ENCODE measurements around the gene EYS. TPM values are rescaled to one million over a fixed set of nuclear protein-coding genes. Genes with fewer than 3 reads are reported as not detected.

EYS gene
- total RNA-seq, 5 donors from 2014 or later (not counting 1 experiment from before 2014, with no cell fraction given) = not detected

DNA sequence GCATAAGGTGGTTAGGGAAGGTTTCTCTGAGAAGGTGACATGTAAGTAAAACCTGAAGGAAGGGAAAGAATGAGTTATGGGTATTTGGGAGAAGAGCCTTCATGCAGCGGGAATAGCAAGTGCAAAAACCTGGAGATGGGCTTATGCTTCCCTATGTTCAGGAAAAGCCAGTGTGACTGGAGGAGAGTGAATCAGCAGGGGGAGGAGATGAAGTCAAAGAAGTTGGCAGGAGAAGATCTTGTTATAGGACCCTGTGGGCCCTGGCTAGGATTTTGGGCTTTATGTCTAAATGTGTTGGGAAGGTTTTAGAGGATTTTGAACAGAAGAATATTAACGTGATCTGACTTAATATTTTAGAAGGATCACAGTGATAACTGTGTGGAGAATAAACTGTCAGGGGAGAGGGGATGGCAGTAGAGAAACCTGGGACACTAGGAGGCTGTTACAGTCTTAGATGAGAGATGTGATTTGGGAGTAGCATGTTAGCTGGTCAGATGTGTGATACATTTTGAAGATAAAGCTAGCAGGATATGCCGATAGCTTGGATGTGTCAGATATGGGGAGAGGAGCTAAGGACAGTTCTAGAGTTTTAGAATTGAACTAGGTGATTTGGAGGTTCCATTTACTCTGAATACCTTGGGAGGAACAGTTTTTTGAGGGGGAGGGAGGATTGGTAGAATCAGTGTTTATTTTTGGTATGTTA lies 2030.5 kb downstream of the EYS start:
- Histone ChIP-seq H3K9me3 (no peaks in the 10 kb centered on the region), H3K27ac (ENCODE audit: low read length) (no peak overlapping the region), H3K36me3 (ENCODE audit: control insufficient read depth in 2 of 2, extremely low read depth in 1 of 2, insufficient read depth in 1 of 2, low read length in 1 of 2) (peaks cover 0 to 6% of the 10 kb centered on the region in 2 donors), H3K4me3 (ENCODE audit: control insufficient read depth in 1 of 2, extremely low read depth in 1 of 2, low read length in 1 of 2) (no peak overlapping the region), H3K4me1 (ENCODE audit: control insufficient read depth in 1 of 2, extremely low read depth in 1 of 2, insufficient read depth in 2 of 2, low read length in 2 of 2) (peaks cover 4 to 5% of the 10 kb centered on the region in 2 experiments), H3K27me3 (replicated peaks in 1 of 2; ENCODE audit: control insufficient read depth in 2 of 2, extremely low read depth in 1 of 2, insufficient read depth in 2 of 2, low read length in 1 of 2) (no peaks in the 10 kb centered on the region)
- WGBS (ENCODE audit: insufficient coverage) = 92% methylated on average over 3 of the region's 3 CpGs
- peaks cover 20% of the 10 kb centered on the region for H3K36me3 Mint-ChIP-seq
- no peak overlapping the region for H3K27ac Mint-ChIP-seq
- ChIA-PET POLR2A (interaction anchor here in 1 of 2 donors (0.6 to 1.1 kb wide), 2 partner anchors 10 to 39 kb away, joined by 3 to 4 read pairs; no protein-coding TSS in a partner anchor), CTCF (no interaction called here)
- DNase-seq (no peak), ATAC-seq (replicated peaks in 1 of 4) (no peak)
- H3K4me1 Mint-ChIP-seq = peaks cover 46 to 54% (median 49%) of the 10 kb centered on the region in 3 donors
- H3K9me3 Mint-ChIP-seq = no peaks in the 10 kb centered on the region
- no peaks in the 10 kb centered on the region for H3K27me3 Mint-ChIP-seq
- H3K4me3 Mint-ChIP-seq = no peak overlapping the region

DNA sequence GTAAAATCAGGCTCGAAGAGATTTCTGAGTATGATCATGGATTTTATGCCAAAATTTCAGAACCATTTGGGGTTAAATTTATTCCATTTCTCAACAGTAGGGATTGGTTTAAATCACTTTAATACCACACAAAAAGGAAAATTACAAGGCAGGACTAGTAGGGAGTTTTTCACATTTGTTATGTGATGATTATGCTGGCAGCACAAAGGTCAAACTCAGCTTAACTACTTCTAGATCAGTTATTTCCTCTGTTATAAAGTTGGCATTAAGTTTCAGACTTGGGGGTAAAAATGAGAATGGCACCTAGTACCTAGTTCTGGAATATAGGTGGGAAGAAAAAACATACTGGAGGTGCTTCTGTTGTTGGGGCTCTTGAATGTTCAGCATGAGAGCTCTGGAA lies 2031.9 kb downstream of the EYS start:
- Mint-ChIP-seq H3K36me3 (peaks cover 11% of the 10 kb centered on the region), H3K9me3 (no peaks in the 10 kb centered on the region), H3K4me1 (peaks cover 46 to 55% (median 49%) of the 10 kb centered on the region in 3 donors), H3K27me3 (no peaks in the 10 kb centered on the region), H3K27ac (no peak overlapping the region), H3K4me3 (no peak overlapping the region)
- POLR2A ChIA-PET = no interaction called here
- H3K4me1 ChIP-seq (ENCODE audit: control insufficient read depth in 1 of 2, extremely low read depth in 1 of 2, insufficient read depth in 2 of 2, low read length in 2 of 2) = peaks cover 4 to 5% of the 10 kb centered on the region in 2 experiments
- ATAC-seq (replicated peaks in 1 of 4) = no peak
- peaks cover 0 to 6% of the 10 kb centered on the region in 2 donors for H3K36me3 ChIP-seq (ENCODE audit: control insufficient read depth in 2 of 2, extremely low read depth in 1 of 2, insufficient read depth in 1 of 2, low read length in 1 of 2)
- H3K27me3 ChIP-seq (replicated peaks in 1 of 2; ENCODE audit: control insufficient read depth in 2 of 2, extremely low read depth in 1 of 2, insufficient read depth in 2 of 2, low read length in 1 of 2) = no peaks in the 10 kb centered on the region
- H3K9me3 ChIP-seq = no peaks in the 10 kb centered on the region
- DNase-seq = no peak
- H3K4me3 ChIP-seq (ENCODE audit: control insufficient read depth in 1 of 2, extremely low read depth in 1 of 2, low read length in 1 of 2) = no peak overlapping the region
- CTCF ChIA-PET = interaction anchor here in 1 of 2 donors (1.3 kb wide), 1 partner anchor 8 kb away, joined by 4 read pairs; no protein-coding TSS in a partner anchor
- H3K27ac ChIP-seq (ENCODE audit: low read length) = no peak overlapping the region
- WGBS (ENCODE audit: insufficient coverage) = no CpG with 5 or more reads among the region's 1 CpG

- H3K27me3 Mint-ChIP-seq = no peaks in the 10 kb centered on the region
- no peaks in the 10 kb centered on the region for H3K9me3 ChIP-seq
- no peak for DNase-seq
- peaks cover 8% of the 10 kb centered on the region for H3K36me3 Mint-ChIP-seq
- CTCF ChIA-PET = interaction anchor here in 1 of 2 donors (1.3 kb wide), 1 partner anchor 9 kb away, joined by 4 read pairs; no protein-coding TSS in a partner anchor
- POLR2A ChIA-PET = no interaction called here
- no peak overlapping the region for H3K27ac ChIP-seq (ENCODE audit: low read length)
- H3K27me3 ChIP-seq (replicated peaks in 1 of 2; ENCODE audit: control insufficient read depth in 2 of 2, extremely low read depth in 1 of 2, insufficient read depth in 2 of 2, low read length in 1 of 2) = no peaks in the 10 kb centered on the region
- H3K4me1 Mint-ChIP-seq = peaks cover 46 to 54% (median 49%) of the 10 kb centered on the region in 3 donors
- no peak overlapping the region for H3K4me3 ChIP-seq (ENCODE audit: control insufficient read depth in 1 of 2, extremely low read depth in 1 of 2, low read length in 1 of 2)
- H3K27ac Mint-ChIP-seq = no peak overlapping the region
- ATAC-seq (replicated peaks in 1 of 4) = no peak
- H3K9me3 Mint-ChIP-seq = no peaks in the 10 kb centered on the region
- H3K4me3 Mint-ChIP-seq = no peak overlapping the region
- H3K4me1 ChIP-seq (ENCODE audit: control insufficient read depth in 1 of 2, extremely low read depth in 1 of 2, insufficient read depth in 2 of 2, low read length in 2 of 2) = peaks cover 4 to 5% of the 10 kb centered on the region in 2 experiments
- no CpG with 5 or more reads among the region's 3 CpGs for WGBS (ENCODE audit: insufficient coverage)
- peaks cover 0 to 6% of the 10 kb centered on the region in 2 donors for H3K36me3 ChIP-seq (ENCODE audit: control insufficient read depth in 2 of 2, extremely low read depth in 1 of 2, insufficient read depth in 1 of 2, low read length in 1 of 2)
Observed at GRCh38 chr6:63674635-63675034, 2032.4 kb downstream of the EYS start.

GRCh38 chr6:63673692-63674091 lies 2033.3 kb downstream of the EYS start:
- no peak overlapping the region for H3K4me3 ChIP-seq (ENCODE audit: control insufficient read depth in 1 of 2, extremely low read depth in 1 of 2, low read length in 1 of 2)
- H3K36me3 ChIP-seq (ENCODE audit: control insufficient read depth in 2 of 2, extremely low read depth in 1 of 2, insufficient read depth in 1 of 2, low read length in 1 of 2) = peaks cover 0 to 6% of the 10 kb centered on the region in 2 donors
- Mint-ChIP-seq H3K4me3 (no peak overlapping the region), H3K9me3 (no peaks in the 10 kb centered on the region), H3K27ac (no peak overlapping the region), H3K4me1 (peaks cover 45 to 53% (median 49%) of the 10 kb centered on the region in 3 donors), H3K27me3 (no peaks in the 10 kb centered on the region), H3K36me3 (peaks cover 4% of the 10 kb centered on the region)
- no peak for DNase-seq
- no peak for ATAC-seq (replicated peaks in 1 of 4)
- ChIA-PET CTCF (no interaction called here), POLR2A (interaction anchor here in 1 of 2 donors (0.6 kb wide), 2 partner anchors 9 to 40 kb away, joined by 3 to 4 read pairs; no protein-coding TSS in a partner anchor)
- H3K27ac ChIP-seq (ENCODE audit: low read length) = no peak overlapping the region
- no peaks in the 10 kb centered on the region for H3K27me3 ChIP-seq (replicated peaks in 1 of 2; ENCODE audit: control insufficient read depth in 2 of 2, extremely low read depth in 1 of 2, insufficient read depth in 2 of 2, low read length in 1 of 2)
- H3K4me1 ChIP-seq (ENCODE audit: control insufficient read depth in 1 of 2, extremely low read depth in 1 of 2, insufficient read depth in 2 of 2, low read length in 2 of 2) = peaks cover 4 to 5% of the 10 kb centered on the region in 2 experiments
- H3K9me3 ChIP-seq = no peaks in the 10 kb centered on the region
- no CpG with 5 or more reads among the region's 2 CpGs for WGBS (ENCODE audit: insufficient coverage)

DNA sequence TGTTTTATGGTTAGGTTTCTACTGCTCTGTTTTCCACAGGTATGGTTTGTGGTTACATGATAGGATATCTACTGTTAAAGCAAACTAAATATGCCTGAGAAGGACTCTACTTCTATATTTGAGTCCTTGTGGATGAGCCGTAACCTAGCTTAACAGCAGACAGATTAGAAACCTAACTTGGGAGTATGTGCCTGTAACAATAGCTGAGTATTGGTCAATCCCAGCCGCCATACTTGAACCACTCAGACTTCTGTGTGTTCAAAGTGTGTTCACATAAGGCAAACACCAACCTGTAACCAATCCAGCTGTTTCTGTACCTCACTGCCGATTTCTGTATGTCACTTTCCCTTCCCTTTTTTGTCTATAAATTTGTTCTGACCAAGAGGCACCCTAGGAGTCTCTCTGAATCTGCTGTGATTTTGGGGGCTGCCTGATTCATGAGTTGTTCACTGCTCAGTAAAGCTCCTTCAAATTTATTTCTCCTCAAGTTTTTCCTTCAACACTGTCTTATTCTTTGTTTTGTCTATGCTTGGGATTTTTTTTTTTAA lies 2034.4 kb downstream of the EYS start:
- H3K27ac ChIP-seq (ENCODE audit: low read length) = no peak overlapping the region
- no peaks in the 10 kb centered on the region for H3K9me3 Mint-ChIP-seq
- no peaks in the 10 kb centered on the region for H3K27me3 Mint-ChIP-seq
- H3K4me1 ChIP-seq (ENCODE audit: control insufficient read depth in 1 of 2, extremely low read depth in 1 of 2, insufficient read depth in 2 of 2, low read length in 2 of 2) = peaks cover 5 to 8% of the 10 kb centered on the region in 2 experiments
- no peak overlapping the region for H3K27ac Mint-ChIP-seq
- DNase-seq (no peak), ATAC-seq (replicated peaks in 1 of 4) (no peak)
- no peaks in the 10 kb centered on the region for H3K9me3 ChIP-seq
- H3K27me3 ChIP-seq (replicated peaks in 1 of 2; ENCODE audit: control insufficient read depth in 2 of 2, extremely low read depth in 1 of 2, insufficient read depth in 2 of 2, low read length in 1 of 2) = no peaks in the 10 kb centered on the region
- H3K4me3 ChIP-seq (ENCODE audit: control insufficient read depth in 1 of 2, extremely low read depth in 1 of 2, low read length in 1 of 2) = no peak overlapping the region
- H3K36me3 Mint-ChIP-seq = peaks cover 8% of the 10 kb centered on the region
- no peak overlapping the region for H3K4me3 Mint-ChIP-seq
- CTCF ChIA-PET = interaction anchor here in 1 of 2 donors (0.8 kb wide), 1 partner anchor 92 kb away, joined by 3 read pairs; no protein-coding TSS in a partner anchor
- H3K4me1 Mint-ChIP-seq = peaks cover 52 to 54% (median 53%) of the 10 kb centered on the region in 3 donors
- H3K36me3 ChIP-seq (ENCODE audit: control insufficient read depth in 2 of 2, extremely low read depth in 1 of 2, insufficient read depth in 1 of 2, low read length in 1 of 2) = peaks cover 0 to 6% of the 10 kb centered on the region in 2 donors
- POLR2A ChIA-PET = interaction anchor here (0.6 to 0.7 kb wide), 3 partner anchors 10 to 97 kb away, joined by 3 read pairs; no protein-coding TSS in a partner anchor
- no CpG with 5 or more reads among the region's 3 CpGs for WGBS (ENCODE audit: insufficient coverage)

DNA sequence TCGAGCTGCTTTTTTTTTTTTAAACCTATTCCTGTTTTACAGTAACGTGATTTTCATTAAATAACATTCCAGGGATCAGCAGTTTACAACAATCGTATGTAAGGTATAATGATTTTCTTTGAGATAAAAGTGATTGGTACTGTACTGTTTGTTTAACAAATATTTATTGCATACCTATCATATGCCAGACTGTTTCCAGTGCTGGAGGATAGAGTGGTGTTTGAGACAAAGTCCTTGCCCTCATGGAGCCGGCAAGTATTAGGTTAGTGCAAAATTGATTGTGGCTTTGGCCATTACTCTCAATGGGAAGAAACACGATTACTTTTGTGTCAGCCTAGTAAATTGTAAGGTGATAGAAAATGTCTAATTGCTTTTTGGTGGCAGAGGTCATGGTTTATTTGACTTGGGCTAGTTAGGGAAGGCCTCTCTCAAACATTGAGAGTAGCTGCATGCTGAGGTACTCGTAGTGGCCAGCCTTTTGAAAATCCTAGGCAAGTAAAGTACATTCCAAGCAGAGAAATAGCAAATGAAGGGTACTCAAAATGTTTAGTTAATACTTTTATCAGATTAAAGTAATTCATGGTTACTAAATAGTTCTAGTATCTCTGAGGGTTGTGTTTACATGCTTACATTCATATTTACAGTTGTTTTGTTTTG lies 2035.8 kb downstream of the EYS start:
- H3K27ac ChIP-seq (ENCODE audit: low read length) = no peak overlapping the region
- no peaks in the 10 kb centered on the region for H3K9me3 ChIP-seq
- DNase-seq = no peak
- H3K27me3 ChIP-seq (replicated peaks in 1 of 2; ENCODE audit: control insufficient read depth in 2 of 2, extremely low read depth in 1 of 2, insufficient read depth in 2 of 2, low read length in 1 of 2) = no peaks in the 10 kb centered on the region
- peaks cover 61 to 65% (median 65%) of the 10 kb centered on the region in 3 donors for H3K4me1 Mint-ChIP-seq
- H3K27me3 Mint-ChIP-seq = no peaks in the 10 kb centered on the region
- no peak overlapping the region for H3K27ac Mint-ChIP-seq
- POLR2A ChIA-PET = interaction anchor here (0.5 to 0.6 kb wide), 3 partner anchors 12 to 13 kb away, joined by 3 to 4 read pairs (median 3); no protein-coding TSS in a partner anchor
- CTCF ChIA-PET = interaction anchor here in 1 of 2 donors (0.6 kb wide), 1 partner anchor 22 kb away, joined by 3 read pairs; no protein-coding TSS in a partner anchor
- H3K36me3 ChIP-seq (ENCODE audit: control insufficient read depth in 2 of 2, extremely low read depth in 1 of 2, insufficient read depth in 1 of 2, low read length in 1 of 2) = peaks cover 0 to 6% of the 10 kb centered on the region in 2 donors
- H3K4me3 ChIP-seq (ENCODE audit: control insufficient read depth in 1 of 2, extremely low read depth in 1 of 2, low read length in 1 of 2) = no peak overlapping the region
- H3K4me1 ChIP-seq (ENCODE audit: control insufficient read depth in 1 of 2, extremely low read depth in 1 of 2, insufficient read depth in 2 of 2, low read length in 2 of 2) = peaks cover 4% of the 10 kb centered on the region in 2 experiments
- H3K9me3 Mint-ChIP-seq = no peaks in the 10 kb centered on the region
- H3K4me3 Mint-ChIP-seq = no peak overlapping the region
- ATAC-seq (replicated peaks in 1 of 4) = no peak
- WGBS (ENCODE audit: insufficient coverage) = 67% methylated on average over 3 of the region's 6 CpGs
- H3K36me3 Mint-ChIP-seq = peaks cover 11% of the 10 kb centered on the region
